GM12878 (cell line): ENCODE data around the gene RBMS3. TPM values are rescaled to one million over a fixed set of nuclear protein-coding genes. Genes with fewer than 3 reads are reported as not detected.

Source experiments
- ATAC-seq: fragments of 200-7000 bp; cut with Tn5 transposase; 3 replicates; pipeline ENCODE4 v1.9.1; 2020; ENCODE audit warnings: mild to moderate bottlenecking, moderate library complexity
- BruUV-seq: library from RNA; stranded (reverse); fragments of 400-500 nt; replicated peaks from 2 replicates; lab custom pipeline; 2021; lab: Mats Ljungman, UMichigan
- CTCF ChIA-PET: fragments of 300-600 bp; sonication (Branson Sonifier 250); formaldehyde crosslinking; extraction: SDS; loops from one replicate; lab custom pipeline; 2021; ENCODE audit warnings: inconsistent platforms; lab: Yijun Ruan, JAX
- POLR2A ChIA-PET: fragments of 350-600 bp; formaldehyde crosslinking; extraction: SDS; loops from one replicate; lab custom pipeline; 2021; ENCODE audit warnings: inconsistent platforms; lab: Charles Lee
- RAD21 ChIA-PET: fragments of 300-600 bp; sonication (Branson Sonifier 250); formaldehyde crosslinking; loops from one replicate; lab custom pipeline; 2023; ENCODE audit warnings: antibody characterized with exemption; ENCODE audit not compliant: unreplicated experiment; lab: Charles Lee
- SMC1A ChIA-PET: fragments of 300-600 bp; sonication (Branson Sonifier 250); formaldehyde crosslinking; loops from one replicate; lab custom pipeline; 2023; ENCODE audit not compliant: unreplicated experiment, uncharacterized antibody; lab: Charles Lee
- DNase-seq: peaks from one replicate; pipeline ENCODE4 v3.0.0-alpha.2; 2011; ENCODE audit warnings: low read depth, low spot score
- FAIRE-seq: peaks from 3 replicates; lab custom pipeline; 2011; peaks lifted over from hg19 to GRCh38; lab: Jason Lieb, UNC
- H2AFZ ChIP-seq: 2 replicates; pipeline ENCODE4 v1.6.0; 2011; ENCODE audit warnings: low read depth, low read length, control low read depth; ENCODE audit not compliant: control insufficient read depth
- H3K27ac ChIP-seq: 2 replicates; pipeline ENCODE4 v1.5.1; 2011; ENCODE audit warnings: control low read depth; ENCODE audit not compliant: control insufficient read depth, insufficient read depth
- H3K27me3 ChIP-seq, 2 experiments: replicated peaks in 1 of 2; 2 replicates each; pipeline versions ENCODE4 v1.6.0 to v1.6.1; 2011; ENCODE audit warnings: low read length in 1 of 2; ENCODE audit not compliant: control insufficient read depth in 2 of 2, insufficient read depth in 2 of 2
- H3K36me3 ChIP-seq, 2 experiments: 2 replicates each; pipeline ENCODE4 v1.5.1; 2011; ENCODE audit warnings: low read length in 1 of 2; ENCODE audit not compliant: control insufficient read depth in 2 of 2, insufficient read depth in 2 of 2
- H3K4me1 ChIP-seq: 2 replicates; pipeline ENCODE4 v1.6.1; 2011; ENCODE audit warnings: mild to moderate bottlenecking, low read length, moderate library complexity, mixed read lengths; ENCODE audit not compliant: control insufficient read depth, insufficient read depth
- H3K4me2 ChIP-seq: 2 replicates; pipeline ENCODE4 v1.6.0; 2011; ENCODE audit warnings: control low read depth; ENCODE audit not compliant: control insufficient read depth, insufficient read depth
- H3K4me3 ChIP-seq: fragments of 200-600 bp; sonication (generic); 2 replicates; pipeline ENCODE4 v1.5.1; 2016
- H3K79me2 ChIP-seq: 2 replicates; pipeline ENCODE4 v1.6.0; 2011; ENCODE audit warnings: low read length; ENCODE audit not compliant: control insufficient read depth, insufficient read depth
- H3K9ac ChIP-seq: 2 replicates; pipeline ENCODE4 v1.8.0; 2011; ENCODE audit warnings: low read length, control low read depth, mixed read lengths; ENCODE audit not compliant: control insufficient read depth, insufficient read depth
- H3K9me3 ChIP-seq: replicated peaks from 3 replicates; pipeline ENCODE4 v1.5.1; 2011; ENCODE audit warnings: mild to moderate bottlenecking, low read length; ENCODE audit not compliant: control insufficient read depth, insufficient read depth
- H4K20me1 ChIP-seq: 2 replicates; pipeline ENCODE4 v1.6.0; 2011; ENCODE audit not compliant: control insufficient read depth, insufficient read depth
- ATF7 ChIP-seq: fragments of 450-650 bp; IDR thresholded peaks from 2 replicates; pipeline ENCODE4 v1.6.1; 2016; ENCODE audit warnings: low read depth, mild to moderate bottlenecking
- BCL11A ChIP-seq: IDR thresholded peaks from 2 replicates; pipeline ENCODE4 v1.6.1; 2011; ENCODE audit warnings: low read depth, low read length
- CBX3 ChIP-seq: fragments of 200-600 bp; sonication (generic); IDR thresholded peaks from 2 replicates; pipeline ENCODE4 v1.6.1; 2016; ENCODE audit warnings: low read depth, borderline replicate concordance
- MEF2A ChIP-seq: IDR thresholded peaks from 2 replicates; pipeline ENCODE4 v1.6.1; 2011; ENCODE audit warnings: low read depth, mild to moderate bottlenecking, low read length, moderate library complexity; ENCODE audit not compliant: insufficient read depth
- NFIC ChIP-seq: IDR thresholded peaks from 2 replicates; pipeline ENCODE4 v1.6.1; 2012; ENCODE audit warnings: low read depth, mild to moderate bottlenecking, inconsistent platforms, low read length, moderate library complexity
- NFXL1 ChIP-seq: fragments of 450-650 bp; IDR thresholded peaks from 2 replicates; pipeline ENCODE4 v1.6.1; 2017; ENCODE audit warnings: antibody characterized with exemption, mild to moderate bottlenecking, borderline replicate concordance
- RCOR1 ChIP-seq: conservative IDR thresholded peaks from 2 replicates; pipeline ENCODE4 v1.6.1; 2012; ENCODE audit warnings: low read depth, low read length, improper control_type of control experiment
- RFX5 ChIP-seq: IDR thresholded peaks from 2 replicates; pipeline ENCODE4 v1.6.1; 2011; ENCODE audit warnings: low read depth, low read length, improper control_type of control experiment
- WGBS: methylation state at CpG from one replicate; pipeline ENCODE4 v1.1.6; 2016; ENCODE audit warnings: low lambda C conversion rate; ENCODE audit not compliant: insufficient replicate concordance, insufficient coverage; ENCODE audit errors: missing lambda C conversion rate; 5-methylcytosine and 5-hydroxymethylcytosine counted together
- in situ Hi-C: fragments of 300-500 bp; cut with MboI; formaldehyde crosslinking; loops from 9 replicates; pipeline ENCODE4 v1.14.3; 2018; ENCODE audit warnings: mixed read lengths
- intact Hi-C: fragments of 100-400 bp; cut with micrococcal nuclease; formaldehyde crosslinking; loops from one replicate; pipeline ENCODE4 v1.14.2; 2022; ENCODE audit not compliant: unreplicated experiment
- polyA plus RNA-seq, 11 experiments: library from polyadenylated mRNA; depleted of rRNA in 4 of 11; unstranded in 6 of 11; stranded (reverse) in 5 of 11; fragments of >200 nt; fragmentation: Nextera tagmentation in 4 of 11; fragmentation: Illumina TruSeq in 1 of 11; extraction: Ambion mirVana in 4 of 11; extraction: Trizol in 1 of 11; gene quantifications; 1 replicate in 1 of 11; 2 replicates in 10 of 11; pipeline versions ENCODE4 v1.2.1 to v1.2.3, GENCODE V29; 2011 to 2016; ENCODE audit warnings: inconsistent platforms in 2 of 11, missing spikeins in 2 of 11, low read depth in 1 of 11
- total RNA-seq, 4 experiments: library from RNA; depleted of rRNA in 3 of 4; stranded (reverse); fragments of >200 nt in 3 of 4; fragmentation: Illumina TruSeq in 1 of 4; extraction: Trizol in 1 of 4; gene quantifications; 2 replicates each; pipeline versions ENCODE4 v1.2.1 to v1.2.3, GENCODE V29; 2013 to 2021
- TF ChIP-seq, protein P1 (sequence below): fragments of 450-650 bp; formaldehyde crosslinking; IDR thresholded peaks from 2 replicates; pipeline ENCODE4 v1.4.0; 2020; ENCODE audit warnings: mild to moderate bottlenecking, moderate library complexity
- TF ChIP-seq, protein P2 (sequence below): IDR thresholded peaks from 2 replicates; pipeline ENCODE4 v1.6.1; 2012; ENCODE audit warnings: low read depth, low read length, improper control_type of control experiment
- TF ChIP-seq, protein P3 (sequence below): fragments of 450-650 bp; IDR thresholded peaks from 2 replicates; pipeline ENCODE4 v1.6.1; 2017; ENCODE audit warnings: borderline replicate concordance
- TF ChIP-seq, protein P4 (sequence below): IDR thresholded peaks from 2 replicates; pipeline ENCODE4 v1.6.1; 2012; ENCODE audit warnings: low read depth, low read length, improper control_type of control experiment
- TF ChIP-seq, protein P5 (sequence below): fragments of 450-650 bp; IDR thresholded peaks from 2 replicates; pipeline ENCODE4 v1.6.1; 2014; ENCODE audit warnings: mild to moderate bottlenecking
- TF ChIP-seq, protein P6 (sequence below): fragments of 450-650 bp; IDR thresholded peaks from 2 replicates; pipeline ENCODE4 v1.6.1; 2016; ENCODE audit warnings: mild to moderate bottlenecking

The RBMS3 gene
- total and polyA plus RNA-seq, 10 of the 15 experiments (the other 5 are each of a cell fraction or from before 2014, with no cell fraction given), result 0.79 to 4.7 (median 3.1) TPM

DNA sequence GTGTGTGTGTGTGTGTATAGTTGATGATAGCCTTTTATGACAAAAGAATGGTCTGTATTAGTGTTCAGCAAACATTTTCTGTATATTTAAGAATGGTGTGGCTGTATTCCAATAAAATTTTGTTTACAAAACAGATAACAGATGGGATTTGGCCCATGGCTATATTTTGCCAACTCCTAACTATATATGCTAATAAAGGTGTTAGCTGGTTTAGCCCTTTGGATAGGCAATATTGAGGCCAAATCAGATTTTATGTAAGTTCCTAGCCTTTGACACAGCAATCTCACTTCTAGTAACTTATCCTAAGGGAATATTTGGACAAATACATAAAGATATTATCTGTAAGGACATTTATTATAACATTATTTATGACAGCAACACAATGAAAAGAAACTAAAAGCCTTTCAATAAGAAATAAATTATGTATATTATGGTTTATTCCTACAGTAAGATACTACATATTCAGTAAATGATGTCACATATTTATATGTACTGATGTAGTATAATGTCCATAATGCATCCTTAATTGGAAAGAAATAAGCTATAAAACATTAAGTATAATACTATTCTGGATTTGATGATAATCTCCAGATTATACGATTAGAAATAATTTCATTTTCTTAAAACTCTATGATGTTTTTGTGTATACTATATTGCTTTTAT lies 264.0 kb downstream of the RBMS3 start:
- no peak overlapping the region for H3K27ac ChIP-seq
- intact Hi-C loops, result no loop called here
- H3K9ac ChIP-seq, result no peak overlapping the region
- H2AFZ ChIP-seq, result no peak overlapping the region
- BruUV-seq, result no TSS peak
- CTCF ChIA-PET, result no interaction called here
- no peak for FAIRE-seq
- H3K27me3 ChIP-seq, result no peaks in the 10 kb centered on the region
- H3K4me3 ChIP-seq, result no peak overlapping the region
- POLR2A ChIA-PET, result no interaction called here
- H3K36me3 ChIP-seq, result no peaks in the 10 kb centered on the region
- no peak for DNase-seq
- no peak overlapping the region for H3K4me2 ChIP-seq
- RAD21 ChIA-PET, result no interaction called here
- H4K20me1 ChIP-seq, result no peaks in the 10 kb centered on the region
- SMC1A ChIA-PET, result interaction anchor here (1.1 kb wide), 1 partner anchor 19 kb away, joined by 5 read pairs; no protein-coding TSS in a partner anchor
- no peak for ATAC-seq
- 85% methylated on average over 1 of the region's 1 CpG for WGBS
- no peaks in the 10 kb centered on the region for H3K79me2 ChIP-seq
- H3K9me3 ChIP-seq, result no peaks in the 10 kb centered on the region
- in situ Hi-C loops, result no loop called here
- H3K4me1 ChIP-seq, result no peaks in the 10 kb centered on the region
- no peak for TF ChIP-seq BCL11A
- TF ChIP-seq, protein P1, sequence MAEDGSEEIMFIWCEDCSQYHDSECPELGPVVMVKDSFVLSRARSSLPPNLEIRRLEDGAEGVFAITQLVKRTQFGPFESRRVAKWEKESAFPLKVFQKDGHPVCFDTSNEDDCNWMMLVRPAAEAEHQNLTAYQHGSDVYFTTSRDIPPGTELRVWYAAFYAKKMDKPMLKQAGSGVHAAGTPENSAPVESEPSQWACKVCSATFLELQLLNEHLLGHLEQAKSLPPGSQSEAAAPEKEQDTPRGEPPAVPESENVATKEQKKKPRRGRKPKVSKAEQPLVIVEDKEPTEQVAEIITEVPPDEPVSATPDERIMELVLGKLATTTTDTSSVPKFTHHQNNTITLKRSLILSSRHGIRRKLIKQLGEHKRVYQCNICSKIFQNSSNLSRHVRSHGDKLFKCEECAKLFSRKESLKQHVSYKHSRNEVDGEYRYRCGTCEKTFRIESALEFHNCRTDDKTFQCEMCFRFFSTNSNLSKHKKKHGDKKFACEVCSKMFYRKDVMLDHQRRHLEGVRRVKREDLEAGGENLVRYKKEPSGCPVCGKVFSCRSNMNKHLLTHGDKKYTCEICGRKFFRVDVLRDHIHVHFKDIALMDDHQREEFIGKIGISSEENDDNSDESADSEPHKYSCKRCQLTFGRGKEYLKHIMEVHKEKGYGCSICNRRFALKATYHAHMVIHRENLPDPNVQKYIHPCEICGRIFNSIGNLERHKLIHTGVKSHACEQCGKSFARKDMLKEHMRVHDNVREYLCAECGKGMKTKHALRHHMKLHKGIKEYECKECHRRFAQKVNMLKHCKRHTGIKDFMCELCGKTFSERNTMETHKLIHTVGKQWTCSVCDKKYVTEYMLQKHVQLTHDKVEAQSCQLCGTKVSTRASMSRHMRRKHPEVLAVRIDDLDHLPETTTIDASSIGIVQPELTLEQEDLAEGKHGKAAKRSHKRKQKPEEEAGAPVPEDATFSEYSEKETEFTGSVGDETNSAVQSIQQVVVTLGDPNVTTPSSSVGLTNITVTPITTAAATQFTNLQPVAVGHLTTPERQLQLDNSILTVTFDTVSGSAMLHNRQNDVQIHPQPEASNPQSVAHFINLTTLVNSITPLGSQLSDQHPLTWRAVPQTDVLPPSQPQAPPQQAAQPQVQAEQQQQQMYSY (CRISPR knock-in tag), result no peak
- TF ChIP-seq CBX3, result no peak
- TF ChIP-seq, protein P2, sequence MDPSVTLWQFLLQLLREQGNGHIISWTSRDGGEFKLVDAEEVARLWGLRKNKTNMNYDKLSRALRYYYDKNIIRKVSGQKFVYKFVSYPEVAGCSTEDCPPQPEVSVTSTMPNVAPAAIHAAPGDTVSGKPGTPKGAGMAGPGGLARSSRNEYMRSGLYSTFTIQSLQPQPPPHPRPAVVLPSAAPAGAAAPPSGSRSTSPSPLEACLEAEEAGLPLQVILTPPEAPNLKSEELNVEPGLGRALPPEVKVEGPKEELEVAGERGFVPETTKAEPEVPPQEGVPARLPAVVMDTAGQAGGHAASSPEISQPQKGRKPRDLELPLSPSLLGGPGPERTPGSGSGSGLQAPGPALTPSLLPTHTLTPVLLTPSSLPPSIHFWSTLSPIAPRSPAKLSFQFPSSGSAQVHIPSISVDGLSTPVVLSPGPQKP, result no peak
- TF ChIP-seq, protein P3, sequence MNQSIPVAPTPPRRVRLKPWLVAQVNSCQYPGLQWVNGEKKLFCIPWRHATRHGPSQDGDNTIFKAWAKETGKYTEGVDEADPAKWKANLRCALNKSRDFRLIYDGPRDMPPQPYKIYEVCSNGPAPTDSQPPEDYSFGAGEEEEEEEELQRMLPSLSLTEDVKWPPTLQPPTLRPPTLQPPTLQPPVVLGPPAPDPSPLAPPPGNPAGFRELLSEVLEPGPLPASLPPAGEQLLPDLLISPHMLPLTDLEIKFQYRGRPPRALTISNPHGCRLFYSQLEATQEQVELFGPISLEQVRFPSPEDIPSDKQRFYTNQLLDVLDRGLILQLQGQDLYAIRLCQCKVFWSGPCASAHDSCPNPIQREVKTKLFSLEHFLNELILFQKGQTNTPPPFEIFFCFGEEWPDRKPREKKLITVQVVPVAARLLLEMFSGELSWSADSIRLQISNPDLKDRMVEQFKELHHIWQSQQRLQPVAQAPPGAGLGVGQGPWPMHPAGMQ, result no peak
- no peak for TF ChIP-seq NFIC
- no peak for TF ChIP-seq NFXL1
- TF ChIP-seq ATF7, result no peak
- TF ChIP-seq RCOR1, result no peak
- no peak for TF ChIP-seq RFX5
- TF ChIP-seq, protein P4, sequence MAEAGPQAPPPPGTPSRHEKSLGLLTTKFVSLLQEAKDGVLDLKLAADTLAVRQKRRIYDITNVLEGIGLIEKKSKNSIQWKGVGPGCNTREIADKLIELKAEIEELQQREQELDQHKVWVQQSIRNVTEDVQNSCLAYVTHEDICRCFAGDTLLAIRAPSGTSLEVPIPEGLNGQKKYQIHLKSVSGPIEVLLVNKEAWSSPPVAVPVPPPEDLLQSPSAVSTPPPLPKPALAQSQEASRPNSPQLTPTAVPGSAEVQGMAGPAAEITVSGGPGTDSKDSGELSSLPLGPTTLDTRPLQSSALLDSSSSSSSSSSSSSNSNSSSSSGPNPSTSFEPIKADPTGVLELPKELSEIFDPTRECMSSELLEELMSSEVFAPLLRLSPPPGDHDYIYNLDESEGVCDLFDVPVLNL, result no peak
- TF ChIP-seq, protein P5, sequence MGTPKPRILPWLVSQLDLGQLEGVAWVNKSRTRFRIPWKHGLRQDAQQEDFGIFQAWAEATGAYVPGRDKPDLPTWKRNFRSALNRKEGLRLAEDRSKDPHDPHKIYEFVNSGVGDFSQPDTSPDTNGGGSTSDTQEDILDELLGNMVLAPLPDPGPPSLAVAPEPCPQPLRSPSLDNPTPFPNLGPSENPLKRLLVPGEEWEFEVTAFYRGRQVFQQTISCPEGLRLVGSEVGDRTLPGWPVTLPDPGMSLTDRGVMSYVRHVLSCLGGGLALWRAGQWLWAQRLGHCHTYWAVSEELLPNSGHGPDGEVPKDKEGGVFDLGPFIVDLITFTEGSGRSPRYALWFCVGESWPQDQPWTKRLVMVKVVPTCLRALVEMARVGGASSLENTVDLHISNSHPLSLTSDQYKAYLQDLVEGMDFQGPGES, result no peak
- TF ChIP-seq, protein P6, sequence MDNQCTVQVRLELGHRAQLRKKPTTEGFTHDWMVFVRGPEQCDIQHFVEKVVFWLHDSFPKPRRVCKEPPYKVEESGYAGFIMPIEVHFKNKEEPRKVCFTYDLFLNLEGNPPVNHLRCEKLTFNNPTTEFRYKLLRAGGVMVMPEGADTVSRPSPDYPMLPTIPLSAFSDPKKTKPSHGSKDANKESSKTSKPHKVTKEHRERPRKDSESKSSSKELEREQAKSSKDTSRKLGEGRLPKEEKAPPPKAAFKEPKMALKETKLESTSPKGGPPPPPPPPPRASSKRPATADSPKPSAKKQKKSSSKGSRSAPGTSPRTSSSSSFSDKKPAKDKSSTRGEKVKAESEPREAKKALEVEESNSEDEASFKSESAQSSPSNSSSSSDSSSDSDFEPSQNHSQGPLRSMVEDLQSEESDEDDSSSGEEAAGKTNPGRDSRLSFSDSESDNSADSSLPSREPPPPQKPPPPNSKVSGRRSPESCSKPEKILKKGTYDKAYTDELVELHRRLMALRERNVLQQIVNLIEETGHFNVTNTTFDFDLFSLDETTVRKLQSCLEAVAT, result no peak
- no peak for TF ChIP-seq MEF2A
